RWPE2 (cell line): Measurements from ENCODE around the gene EFNA5.

Source experiments
- ATAC-seq: fragments of 200-7000 bp; cut with Tn5 transposase; 3 replicates; pipeline ENCODE4 v1.9.1; 2021; ENCODE audit warnings: low read depth
- DNase-seq: peaks from one replicate; pipeline ENCODE4 v3.0.0-alpha.2; 2020; ENCODE audit warnings: low spot score
- H3K27ac ChIP-seq: fragments of 450-650 bp; 2 replicates; pipeline ENCODE4 v1.5.1; 2017; ENCODE audit warnings: mild to moderate bottlenecking; ENCODE audit not compliant: poor library complexity, severe bottlenecking
- H3K27me3 ChIP-seq: fragments of 250-450 bp; sonication (Bioruptor Pico); 2 replicates; pipeline ENCODE4 v1.5.1; 2021; ENCODE audit warnings: mild to moderate bottlenecking, moderate library complexity; ENCODE audit not compliant: insufficient read depth, poor library complexity, severe bottlenecking
- H3K36me3 ChIP-seq: fragments of 250-450 bp; sonication (Bioruptor Pico); 2 replicates; pipeline ENCODE4 v1.5.1; 2020; ENCODE audit warnings: low read depth, mild to moderate bottlenecking, moderate library complexity
- H3K4me1 ChIP-seq: fragments of 250-450 bp; sonication (Bioruptor Pico); 2 replicates; pipeline ENCODE4 v1.5.1; 2021; ENCODE audit warnings: mild to moderate bottlenecking, moderate library complexity; ENCODE audit not compliant: insufficient read depth, poor library complexity, severe bottlenecking
- H3K4me3 ChIP-seq: fragments of 250-450 bp; sonication (Bioruptor Pico); 2 replicates; pipeline ENCODE4 v1.5.1; 2021; ENCODE audit warnings: mild to moderate bottlenecking, moderate library complexity; ENCODE audit not compliant: severe bottlenecking
- H3K9me3 ChIP-seq: fragments of 250-450 bp; sonication (Bioruptor Pico); 2 replicates; pipeline ENCODE4 v1.5.1; 2021; ENCODE audit warnings: mild to moderate bottlenecking, moderate library complexity; ENCODE audit not compliant: severe bottlenecking
- CTCF ChIP-seq: fragments of 450-650 bp; IDR thresholded peaks from one replicate; pipeline ENCODE4 v1.5.1; 2017; ENCODE audit warnings: mild to moderate bottlenecking, moderate library complexity; ENCODE audit not compliant: poor library complexity, severe bottlenecking

The EFNA5 gene

GRCh38 chr5:107449369-107449768, 221.4 kb downstream of the EFNA5 start:
- Histone ChIP-seq H3K9me3 (no peaks in the 10 kb centered on the region), H3K27ac (no peak overlapping the region), H3K36me3 (no peaks in the 10 kb centered on the region), H3K4me1 (peaks cover 8% of the 10 kb centered on the region), H3K4me3 (no peak overlapping the region), H3K27me3 (no peaks in the 10 kb centered on the region)
- TF ChIP-seq CTCF, result no peak
- DNase-seq (no peak), ATAC-seq (no peak)

GRCh38 chr5:107447587-107447986, 223.2 kb downstream of the EFNA5 start:
- no peak overlapping the region for H3K4me3 ChIP-seq
- no peak overlapping the region for H3K27ac ChIP-seq
- H3K9me3 ChIP-seq, result no peaks in the 10 kb centered on the region
- H3K4me1 ChIP-seq, result no peaks in the 10 kb centered on the region
- H3K27me3 ChIP-seq, result no peaks in the 10 kb centered on the region
- TF ChIP-seq CTCF, result no peak
- ATAC-seq, result no peak
- DNase-seq, result no peak
- H3K36me3 ChIP-seq, result no peaks in the 10 kb centered on the region

GRCh38 chr5:107446972-107447371, 223.8 kb downstream of the EFNA5 start:
- ATAC-seq (no peak), DNase-seq (no peak)
- Histone ChIP-seq H3K27ac (no peak overlapping the region), H3K36me3 (no peaks in the 10 kb centered on the region), H3K27me3 (no peaks in the 10 kb centered on the region), H3K9me3 (no peaks in the 10 kb centered on the region), H3K4me3 (no peak overlapping the region), H3K4me1 (no peaks in the 10 kb centered on the region)
- TF ChIP-seq CTCF, result no peak

- H3K4me3 ChIP-seq, result no peak overlapping the region
- no peak for TF ChIP-seq CTCF
- H3K27ac ChIP-seq, result no peak overlapping the region
- ATAC-seq (no peak), DNase-seq (no peak)
- H3K27me3 ChIP-seq, result no peaks in the 10 kb centered on the region
- H3K9me3 ChIP-seq, result no peaks in the 10 kb centered on the region
- no peaks in the 10 kb centered on the region for H3K4me1 ChIP-seq
- no peaks in the 10 kb centered on the region for H3K36me3 ChIP-seq
Observed at GRCh38 chr5:107444300-107444699, 226.4 kb downstream of the EFNA5 start.

- no peak for DNase-seq
- H3K4me3 ChIP-seq, result no peak overlapping the region
- ATAC-seq, result no peak
- no peaks in the 10 kb centered on the region for H3K36me3 ChIP-seq
- H3K9me3 ChIP-seq, result no peaks in the 10 kb centered on the region
- H3K27ac ChIP-seq, result no peak overlapping the region
- no peaks in the 10 kb centered on the region for H3K27me3 ChIP-seq
- TF ChIP-seq CTCF, result no peak
- no peaks in the 10 kb centered on the region for H3K4me1 ChIP-seq
Observed at GRCh38 chr5:107443897-107444296, 226.8 kb downstream of the EFNA5 start.
